ENCODE data around the gene MYL3. TPM values are rescaled to one million over a fixed set of nuclear protein-coding genes. Genes with fewer than 3 reads are reported as not detected.

MYL3 gene
- polyA plus RNA-seq, 1 of the 3 experiments (the other 2 are of a cell fraction), result not detected

DNA sequence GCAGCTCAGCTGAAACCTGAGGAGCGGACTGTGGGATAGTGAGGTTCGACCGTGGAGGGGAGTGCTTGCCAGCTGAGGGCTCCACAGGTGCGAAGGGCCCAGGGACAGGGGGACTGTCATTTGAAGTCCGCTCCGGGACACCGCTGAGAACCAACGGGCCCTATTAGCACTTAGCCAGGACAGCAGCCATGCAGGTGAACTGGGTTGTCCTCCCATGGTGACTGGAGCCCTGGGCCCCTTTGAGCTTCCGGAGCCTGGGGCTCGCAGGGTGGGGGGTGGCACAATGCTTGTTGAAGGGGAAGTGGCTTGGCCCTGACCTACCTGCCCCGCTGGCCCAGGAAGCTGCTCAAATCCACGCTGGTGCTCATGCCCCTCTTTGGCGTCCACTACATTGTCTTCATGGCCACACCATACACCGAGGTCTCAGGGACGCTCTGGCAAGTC lies 39.0 kb upstream of the MYL3 start (continued):
- TF ChIP-seq, protein P1, sequence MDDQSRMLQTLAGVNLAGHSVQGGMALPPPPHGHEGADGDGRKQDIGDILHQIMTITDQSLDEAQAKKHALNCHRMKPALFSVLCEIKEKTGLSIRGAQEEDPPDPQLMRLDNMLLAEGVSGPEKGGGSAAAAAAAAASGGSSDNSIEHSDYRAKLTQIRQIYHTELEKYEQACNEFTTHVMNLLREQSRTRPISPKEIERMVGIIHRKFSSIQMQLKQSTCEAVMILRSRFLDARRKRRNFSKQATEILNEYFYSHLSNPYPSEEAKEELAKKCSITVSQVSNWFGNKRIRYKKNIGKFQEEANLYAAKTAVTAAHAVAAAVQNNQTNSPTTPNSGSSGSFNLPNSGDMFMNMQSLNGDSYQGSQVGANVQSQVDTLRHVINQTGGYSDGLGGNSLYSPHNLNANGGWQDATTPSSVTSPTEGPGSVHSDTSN (IDR thresholded peaks at IDR 0.05), result no peak
- TF ChIP-seq FOSL2 (IDR thresholded peaks at IDR 0.05; ENCODE audit: borderline replicate concordance, low read depth), result no peak

DNA sequence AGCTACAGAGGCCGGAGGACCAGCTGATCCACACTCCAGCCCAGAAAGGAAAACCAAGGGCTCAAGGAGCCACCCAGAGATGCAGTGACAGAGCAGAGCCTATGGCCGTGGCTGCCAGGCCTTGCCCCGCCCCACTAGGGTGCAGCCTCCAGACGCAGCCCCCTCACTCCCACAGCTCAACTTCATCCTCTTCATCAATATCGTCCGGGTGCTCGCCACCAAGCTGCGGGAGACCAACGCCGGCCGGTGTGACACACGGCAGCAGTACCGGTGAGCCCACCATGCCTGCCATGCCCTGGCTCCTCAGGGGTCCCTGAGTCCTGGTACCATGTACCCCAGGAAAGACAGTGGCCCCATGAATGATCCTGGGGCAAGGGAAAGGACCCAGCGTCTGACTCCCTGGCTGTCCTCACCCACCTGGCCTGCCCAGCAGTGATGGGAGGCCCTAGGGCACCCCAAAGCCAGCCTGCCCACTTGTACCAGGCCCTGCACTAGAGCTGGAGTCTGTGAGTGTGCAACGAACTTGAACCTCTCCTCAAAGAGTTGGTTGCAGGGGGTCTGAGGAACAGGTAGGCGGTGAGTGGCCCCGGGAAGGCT lies 38.4 kb upstream of the MYL3 start:
- Histone ChIP-seq H4K20me1 (ENCODE audit: insufficient read depth) (no peaks in the 10 kb centered on the region), H3K4me3 (ENCODE audit: low read depth in 2 of 2, low read length in 1 of 2) (no peak overlapping the region), H3K36me3 (replicated peaks in 1 of 2; ENCODE audit: control insufficient read depth in 1 of 2, insufficient read depth in 2 of 2, low read length in 1 of 2) (no peaks in the 10 kb centered on the region), H3K27ac (ENCODE audit: low read depth in 2 of 2, low read length in 1 of 2) (no peak overlapping the region), H2AFZ (ENCODE audit: low read depth) (no peak overlapping the region), H3K9me3 (no peaks in the 10 kb centered on the region), H3K9ac (no peak overlapping the region), H3F3A (replicated peaks; ENCODE audit: insufficient read depth) (no peaks in the 10 kb centered on the region), H3K27me3 (ENCODE audit: insufficient read depth) (no peaks in the 10 kb centered on the region), H3K4me2 (no peak overlapping the region), H3K9me2 (no peaks in the 10 kb centered on the region), H3K79me2 (ENCODE audit: insufficient read depth) (no peaks in the 10 kb centered on the region), H3K4me1 (ENCODE audit: control insufficient read depth in 1 of 2, insufficient read depth in 2 of 2, low read depth in 1 of 2, low read length in 1 of 2) (peaks cover 0 to 23% of the 10 kb centered on the region in 2 experiments; a peak in 1 of 4 replicates)
- WGBS (ENCODE audit: low lambda C conversion rate), result 84% methylated on average over 15 of the region's 17 CpGs
- ChIA-PET POLR2A (interaction anchor here (1.1 kb wide), 1 partner anchor 56 kb away, joined by 5 read pairs; no protein-coding TSS in a partner anchor), CTCF (interaction anchor here (0.9 to 31.0 kb wide), 7 partner anchors 8 to 413 kb away, joined by 3 to 480 read pairs (median 17); partner anchors contain the start of gene PTH1R)
- TF ChIP-seq NRF1 (IDR thresholded peaks at IDR 0.05; ENCODE audit: low read depth, low read length) (no peak), RCOR1 (IDR thresholded peaks at IDR 0.05; ENCODE audit: low read length) (no peak), SIN3A (IDR thresholded peaks at IDR 0.05; ENCODE audit: borderline replicate concordance, low read depth, low read length) (no peak), POLR2AphosphoS5 (IDR thresholded peaks at IDR 0.05; ENCODE audit: low read depth, low read length) (no peak), EZH2phosphoT487 (IDR thresholded peaks at IDR 0.05; ENCODE audit: borderline replicate concordance, low read depth) (no peak), GATA2 (CRISPR knock-in tag; IDR thresholded peaks at IDR 0.05) (no peak), SMC3 (IDR thresholded peaks at IDR 0.05; ENCODE audit: low read depth, low read length) (no peak), ELF1 (IDR thresholded peaks at IDR 0.05) (no peak), YY1 (IDR thresholded peaks at IDR 0.05; ENCODE audit: low read depth) (no peak), TAF1 (IDR thresholded peaks at IDR 0.05; ENCODE audit: borderline replicate concordance, low read depth, low read length) (no peak), CHD2 (IDR thresholded peaks at IDR 0.05; ENCODE audit: low read length, partially characterized antibody) (no peak), MEF2A (IDR thresholded peaks at IDR 0.05; ENCODE audit: borderline replicate concordance, low read depth) (no peak), EP300 (IDR thresholded peaks at IDR 0.05; ENCODE audit: borderline replicate concordance in 1 of 2, low read depth in 1 of 2, low read length in 1 of 2) (no peak), JUND (IDR thresholded peaks at IDR 0.05) (no peak), RAD21 (IDR thresholded peaks at IDR 0.05; ENCODE audit: low read length) (no peak), MXI1 (IDR thresholded peaks at IDR 0.05; ENCODE audit: low read depth, low read length) (no peak)
- TF ChIP-seq, protein P1 (IDR thresholded peaks at IDR 0.05), result no peak
- TF ChIP-seq, protein P2, sequence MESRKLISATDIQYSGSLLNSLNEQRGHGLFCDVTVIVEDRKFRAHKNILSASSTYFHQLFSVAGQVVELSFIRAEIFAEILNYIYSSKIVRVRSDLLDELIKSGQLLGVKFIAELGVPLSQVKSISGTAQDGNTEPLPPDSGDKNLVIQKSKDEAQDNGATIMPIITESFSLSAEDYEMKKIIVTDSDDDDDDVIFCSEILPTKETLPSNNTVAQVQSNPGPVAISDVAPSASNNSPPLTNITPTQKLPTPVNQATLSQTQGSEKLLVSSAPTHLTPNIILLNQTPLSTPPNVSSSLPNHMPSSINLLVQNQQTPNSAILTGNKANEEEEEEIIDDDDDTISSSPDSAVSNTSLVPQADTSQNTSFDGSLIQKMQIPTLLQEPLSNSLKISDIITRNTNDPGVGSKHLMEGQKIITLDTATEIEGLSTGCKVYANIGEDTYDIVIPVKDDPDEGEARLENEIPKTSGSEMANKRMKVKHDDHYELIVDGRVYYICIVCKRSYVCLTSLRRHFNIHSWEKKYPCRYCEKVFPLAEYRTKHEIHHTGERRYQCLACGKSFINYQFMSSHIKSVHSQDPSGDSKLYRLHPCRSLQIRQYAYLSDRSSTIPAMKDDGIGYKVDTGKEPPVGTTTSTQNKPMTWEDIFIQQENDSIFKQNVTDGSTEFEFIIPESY (IDR thresholded peaks at IDR 0.05; ENCODE audit: borderline replicate concordance, low read depth), result no peak
- TF ChIP-seq, protein P3, sequence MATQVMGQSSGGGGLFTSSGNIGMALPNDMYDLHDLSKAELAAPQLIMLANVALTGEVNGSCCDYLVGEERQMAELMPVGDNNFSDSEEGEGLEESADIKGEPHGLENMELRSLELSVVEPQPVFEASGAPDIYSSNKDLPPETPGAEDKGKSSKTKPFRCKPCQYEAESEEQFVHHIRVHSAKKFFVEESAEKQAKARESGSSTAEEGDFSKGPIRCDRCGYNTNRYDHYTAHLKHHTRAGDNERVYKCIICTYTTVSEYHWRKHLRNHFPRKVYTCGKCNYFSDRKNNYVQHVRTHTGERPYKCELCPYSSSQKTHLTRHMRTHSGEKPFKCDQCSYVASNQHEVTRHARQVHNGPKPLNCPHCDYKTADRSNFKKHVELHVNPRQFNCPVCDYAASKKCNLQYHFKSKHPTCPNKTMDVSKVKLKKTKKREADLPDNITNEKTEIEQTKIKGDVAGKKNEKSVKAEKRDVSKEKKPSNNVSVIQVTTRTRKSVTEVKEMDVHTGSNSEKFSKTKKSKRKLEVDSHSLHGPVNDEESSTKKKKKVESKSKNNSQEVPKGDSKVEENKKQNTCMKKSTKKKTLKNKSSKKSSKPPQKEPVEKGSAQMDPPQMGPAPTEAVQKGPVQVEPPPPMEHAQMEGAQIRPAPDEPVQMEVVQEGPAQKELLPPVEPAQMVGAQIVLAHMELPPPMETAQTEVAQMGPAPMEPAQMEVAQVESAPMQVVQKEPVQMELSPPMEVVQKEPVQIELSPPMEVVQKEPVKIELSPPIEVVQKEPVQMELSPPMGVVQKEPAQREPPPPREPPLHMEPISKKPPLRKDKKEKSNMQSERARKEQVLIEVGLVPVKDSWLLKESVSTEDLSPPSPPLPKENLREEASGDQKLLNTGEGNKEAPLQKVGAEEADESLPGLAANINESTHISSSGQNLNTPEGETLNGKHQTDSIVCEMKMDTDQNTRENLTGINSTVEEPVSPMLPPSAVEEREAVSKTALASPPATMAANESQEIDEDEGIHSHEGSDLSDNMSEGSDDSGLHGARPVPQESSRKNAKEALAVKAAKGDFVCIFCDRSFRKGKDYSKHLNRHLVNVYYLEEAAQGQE (IDR thresholded peaks at IDR 0.05; ENCODE audit: low read depth, low read length), result no peak
- TF ChIP-seq, protein P4, sequence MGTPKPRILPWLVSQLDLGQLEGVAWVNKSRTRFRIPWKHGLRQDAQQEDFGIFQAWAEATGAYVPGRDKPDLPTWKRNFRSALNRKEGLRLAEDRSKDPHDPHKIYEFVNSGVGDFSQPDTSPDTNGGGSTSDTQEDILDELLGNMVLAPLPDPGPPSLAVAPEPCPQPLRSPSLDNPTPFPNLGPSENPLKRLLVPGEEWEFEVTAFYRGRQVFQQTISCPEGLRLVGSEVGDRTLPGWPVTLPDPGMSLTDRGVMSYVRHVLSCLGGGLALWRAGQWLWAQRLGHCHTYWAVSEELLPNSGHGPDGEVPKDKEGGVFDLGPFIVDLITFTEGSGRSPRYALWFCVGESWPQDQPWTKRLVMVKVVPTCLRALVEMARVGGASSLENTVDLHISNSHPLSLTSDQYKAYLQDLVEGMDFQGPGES (IDR thresholded peaks at IDR 0.05; ENCODE audit: low read depth, low read length), result no peak
- no peak for DNase-seq

Measured in SK-N-SH (cell line).